ENCODE results near the gene PAN3.

The PAN3 gene

DNA sequence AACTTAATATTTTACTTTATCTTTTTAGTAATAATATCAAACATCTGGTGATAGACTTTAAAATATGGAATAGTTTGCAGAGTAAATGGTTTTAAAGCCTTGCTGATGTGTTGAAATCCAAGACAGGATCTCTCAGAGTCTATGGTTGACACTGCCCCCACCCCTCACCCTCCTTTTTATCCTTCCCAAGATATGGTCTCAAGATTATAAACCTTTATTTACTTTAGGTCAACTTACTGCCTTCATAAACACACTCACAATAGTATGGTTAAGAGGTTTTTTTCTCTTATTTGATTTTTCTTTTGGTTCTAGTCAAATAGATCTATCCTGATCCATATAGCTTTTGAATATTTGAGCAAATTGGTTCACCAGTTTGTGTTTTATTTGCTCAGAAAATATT lies 39.0 kb downstream of the PAN3 start:
- H3K27me3 ChIP-seq (ENCODE audit: insufficient read depth, poor library complexity, severe bottlenecking) = no peaks in the 10 kb centered on the region
- no peak overlapping the region for H3K27ac ChIP-seq (replicated peaks)
- DNase-seq (ENCODE audit: low read depth in 1 of 2, low spot score in 1 of 2) = no peak
- TF ChIP-seq CTCF (IDR thresholded peaks at IDR 0.05; ENCODE audit: insufficient read depth, low read length) (no peak), GABPA (IDR thresholded peaks at IDR 0.05; ENCODE audit: low read depth) (no peak)
- no peak overlapping the region for H3K4me3 ChIP-seq (replicated peaks; ENCODE audit: insufficient read depth, low read length)

GRCh38 chr13:28177877-28178276 lies 39.5 kb downstream of the PAN3 start:
- DNase-seq (ENCODE audit: low read depth in 1 of 2, low spot score in 1 of 2) = no peak
- TF ChIP-seq REST (IDR thresholded peaks at IDR 0.05; ENCODE audit: insufficient replicate concordance, low read depth) = no peak
- no peak for TF ChIP-seq CTCF (IDR thresholded peaks at IDR 0.05; ENCODE audit: insufficient read depth, low read length)
- no peak for TF ChIP-seq POLR2AphosphoS5 (IDR thresholded peaks at IDR 0.05; ENCODE audit: low read depth)
- no peak for TF ChIP-seq SPI1 (IDR thresholded peaks at IDR 0.05; ENCODE audit: borderline replicate concordance, low read depth)
- no peak for TF ChIP-seq GABPA (IDR thresholded peaks at IDR 0.05; ENCODE audit: low read depth)
- H3K4me3 ChIP-seq (replicated peaks; ENCODE audit: insufficient read depth, low read length) = no peak overlapping the region
- H3K27me3 ChIP-seq (ENCODE audit: insufficient read depth, poor library complexity, severe bottlenecking) = no peaks in the 10 kb centered on the region
- no peak overlapping the region for H3K27ac ChIP-seq (replicated peaks)

- no peak overlapping the region for H3K4me3 ChIP-seq (replicated peaks; ENCODE audit: insufficient read depth, low read length)
- no peak for DNase-seq (ENCODE audit: low read depth in 1 of 2, low spot score in 1 of 2)
- no peaks in the 10 kb centered on the region for H3K27me3 ChIP-seq (ENCODE audit: insufficient read depth, poor library complexity, severe bottlenecking)
- H3K27ac ChIP-seq (replicated peaks) = no peak overlapping the region
- TF ChIP-seq POLR2AphosphoS5 (IDR thresholded peaks at IDR 0.05; ENCODE audit: low read depth) (no peak), REST (IDR thresholded peaks at IDR 0.05; ENCODE audit: insufficient replicate concordance, low read depth) (no peak), GABPA (IDR thresholded peaks at IDR 0.05; ENCODE audit: low read depth) (no peak), SPI1 (IDR thresholded peaks at IDR 0.05; ENCODE audit: borderline replicate concordance, low read depth) (no peak), CTCF (IDR thresholded peaks at IDR 0.05; ENCODE audit: insufficient read depth, low read length) (no peak)
Observed at GRCh38 chr13:28179974-28180373, 41.6 kb downstream of the PAN3 start.

DNA sequence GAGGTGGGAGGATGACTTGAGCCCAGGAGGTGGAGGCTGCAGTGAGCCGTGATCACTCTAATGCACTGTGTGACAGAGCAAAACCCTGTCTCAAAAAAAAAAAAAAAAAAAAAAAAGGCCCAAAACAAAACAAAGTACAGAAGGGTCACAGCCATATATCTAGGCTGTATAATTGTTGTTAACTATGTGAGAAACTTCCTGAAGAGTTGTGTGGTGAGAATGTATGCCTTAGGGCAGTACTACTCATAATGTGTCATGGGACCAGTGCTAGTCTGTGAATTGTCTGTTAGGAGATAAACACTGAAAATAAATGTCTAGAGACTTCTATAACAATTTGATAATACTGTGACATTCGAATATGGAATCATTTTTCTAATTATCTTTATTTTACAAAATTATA lies 43.1 kb downstream of the PAN3 start:
- TF ChIP-seq REST (IDR thresholded peaks at IDR 0.05; ENCODE audit: insufficient replicate concordance, low read depth) (no peak), GABPA (IDR thresholded peaks at IDR 0.05; ENCODE audit: low read depth) (no peak), CTCF (IDR thresholded peaks at IDR 0.05; ENCODE audit: insufficient read depth, low read length) (no peak), POLR2AphosphoS5 (IDR thresholded peaks at IDR 0.05; ENCODE audit: low read depth) (no peak), SPI1 (IDR thresholded peaks at IDR 0.05; ENCODE audit: borderline replicate concordance, low read depth) (no peak)
- no peak overlapping the region for H3K27ac ChIP-seq (replicated peaks)
- no peak for DNase-seq (ENCODE audit: low read depth in 1 of 2, low spot score in 1 of 2)
- no peaks in the 10 kb centered on the region for H3K27me3 ChIP-seq (ENCODE audit: insufficient read depth, poor library complexity, severe bottlenecking)
- H3K4me3 ChIP-seq (replicated peaks; ENCODE audit: insufficient read depth, low read length) = no peak overlapping the region
